Epithelial cell of proximal tubule (primary cell): Measurements from ENCODE around the gene VPS45. TPM values are rescaled to one million over a fixed set of nuclear protein-coding genes. Genes with fewer than 3 reads are reported as not detected.

Experiments used
- DNase-seq: peaks from one replicate; pipeline ENCODE4 v3.0.0-alpha.2; 2011; ENCODE audit warnings: low read depth
- H3K4me3 ChIP-seq: 2 replicates; pipeline ENCODE4 v1.5.1; 2011; ENCODE audit warnings: low read depth, mild to moderate bottlenecking, low read length
- total RNA-seq: library from RNA; depleted of rRNA; stranded (reverse); fragments of >200 nt; gene quantifications from 2 replicates; pipeline ENCODE4 v1.2.3, GENCODE V29; 2015
- TF ChIP-seq, protein P1 (sequence below): conservative IDR thresholded peaks from 2 replicates; pipeline ENCODE4 v1.5.1; 2012; ENCODE audit warnings: low read depth, mild to moderate bottlenecking, low read length

VPS45 gene
- total RNA-seq, 1 donor from 2014 or later: 12.5 TPM

DNA sequence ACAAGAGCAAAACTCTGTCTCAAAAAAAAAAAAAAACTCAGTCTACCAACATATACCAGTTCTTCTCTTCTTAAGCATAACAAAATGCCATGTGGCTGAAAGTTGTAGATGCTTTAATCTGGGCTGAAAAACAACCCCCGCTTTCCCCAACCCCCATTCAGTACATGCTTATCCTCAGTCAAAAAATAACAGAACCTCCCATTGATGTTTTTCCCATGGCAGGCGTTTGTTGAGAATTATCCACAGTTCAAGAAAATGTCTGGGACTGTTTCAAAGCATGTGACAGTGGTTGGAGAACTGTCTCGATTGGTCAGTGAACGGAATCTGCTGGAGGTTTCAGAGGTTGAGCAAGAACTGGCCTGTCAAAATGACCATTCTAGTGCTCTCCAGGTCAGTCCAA is 14.9 kb downstream of the VPS45 start:
- no peak for DNase-seq
- no peak overlapping the region for H3K4me3 ChIP-seq
- TF ChIP-seq, protein P1, sequence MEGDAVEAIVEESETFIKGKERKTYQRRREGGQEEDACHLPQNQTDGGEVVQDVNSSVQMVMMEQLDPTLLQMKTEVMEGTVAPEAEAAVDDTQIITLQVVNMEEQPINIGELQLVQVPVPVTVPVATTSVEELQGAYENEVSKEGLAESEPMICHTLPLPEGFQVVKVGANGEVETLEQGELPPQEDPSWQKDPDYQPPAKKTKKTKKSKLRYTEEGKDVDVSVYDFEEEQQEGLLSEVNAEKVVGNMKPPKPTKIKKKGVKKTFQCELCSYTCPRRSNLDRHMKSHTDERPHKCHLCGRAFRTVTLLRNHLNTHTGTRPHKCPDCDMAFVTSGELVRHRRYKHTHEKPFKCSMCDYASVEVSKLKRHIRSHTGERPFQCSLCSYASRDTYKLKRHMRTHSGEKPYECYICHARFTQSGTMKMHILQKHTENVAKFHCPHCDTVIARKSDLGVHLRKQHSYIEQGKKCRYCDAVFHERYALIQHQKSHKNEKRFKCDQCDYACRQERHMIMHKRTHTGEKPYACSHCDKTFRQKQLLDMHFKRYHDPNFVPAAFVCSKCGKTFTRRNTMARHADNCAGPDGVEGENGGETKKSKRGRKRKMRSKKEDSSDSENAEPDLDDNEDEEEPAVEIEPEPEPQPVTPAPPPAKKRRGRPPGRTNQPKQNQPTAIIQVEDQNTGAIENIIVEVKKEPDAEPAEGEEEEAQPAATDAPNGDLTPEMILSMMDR: no peak

DNA sequence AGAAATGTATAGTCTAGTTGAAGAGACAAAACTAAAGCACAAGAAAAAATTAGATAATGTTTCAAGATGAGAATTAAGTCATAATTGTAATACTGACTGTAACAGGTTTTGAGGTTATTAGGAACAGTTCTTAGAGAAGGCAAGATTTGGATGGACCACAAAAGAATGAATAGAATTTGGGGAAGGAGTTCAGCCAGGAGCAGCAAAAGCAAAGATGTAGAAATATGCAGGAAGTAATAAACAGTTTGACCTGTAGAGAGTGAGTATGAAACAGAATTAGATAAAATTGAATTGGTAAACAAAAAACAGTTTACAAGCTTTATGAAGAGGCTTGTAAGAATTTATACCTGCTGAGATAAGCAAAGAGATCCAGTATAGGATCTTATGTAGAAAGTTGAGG is 16.3 kb downstream of the VPS45 start:
- H3K4me3 ChIP-seq: no peak overlapping the region
- TF ChIP-seq, protein P1: no peak
- DNase-seq: no peak

DNA sequence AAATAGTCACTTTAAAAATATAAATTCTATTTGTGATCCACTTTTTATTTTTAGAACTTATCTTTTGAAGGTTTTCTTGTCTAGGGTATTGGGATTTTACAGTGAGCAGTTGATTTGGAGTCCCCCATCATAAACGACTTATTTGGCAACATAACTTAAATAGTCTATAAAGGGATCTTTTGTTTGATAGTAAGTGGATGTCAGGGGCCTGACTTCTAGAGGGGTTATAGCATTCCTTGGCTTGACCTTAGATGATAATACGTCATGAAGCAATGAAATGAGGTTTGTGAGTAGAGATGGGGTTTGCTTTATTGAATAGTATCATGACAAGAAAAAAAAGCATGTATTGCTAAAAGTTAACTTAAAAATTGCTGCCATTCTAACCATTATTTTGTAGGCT is 17.8 kb downstream of the VPS45 start:
- TF ChIP-seq, protein P1: no peak
- no peak overlapping the region for H3K4me3 ChIP-seq
- DNase-seq: no peak

DNA sequence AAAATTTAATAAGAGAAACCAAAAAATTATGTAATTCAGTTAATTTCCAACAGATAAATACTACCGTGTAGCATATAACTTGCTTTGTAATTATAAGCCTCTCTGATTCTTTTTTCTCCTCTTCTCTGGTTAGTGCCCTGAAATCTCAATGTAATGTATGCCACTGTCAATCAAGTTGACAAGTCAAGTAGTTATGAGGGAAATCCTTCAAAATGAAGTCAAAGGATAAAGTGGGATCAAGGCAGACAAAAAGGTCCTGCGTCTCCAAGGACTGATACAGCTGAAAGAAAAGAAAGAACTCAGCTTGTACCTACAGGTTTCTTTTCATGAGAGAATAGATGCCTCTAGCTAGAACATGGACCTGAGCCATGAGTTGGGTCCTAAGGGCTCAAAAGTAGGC is 19.8 kb downstream of the VPS45 start:
- no peak for DNase-seq
- no peak overlapping the region for H3K4me3 ChIP-seq
- TF ChIP-seq, protein P1: no peak

DNA sequence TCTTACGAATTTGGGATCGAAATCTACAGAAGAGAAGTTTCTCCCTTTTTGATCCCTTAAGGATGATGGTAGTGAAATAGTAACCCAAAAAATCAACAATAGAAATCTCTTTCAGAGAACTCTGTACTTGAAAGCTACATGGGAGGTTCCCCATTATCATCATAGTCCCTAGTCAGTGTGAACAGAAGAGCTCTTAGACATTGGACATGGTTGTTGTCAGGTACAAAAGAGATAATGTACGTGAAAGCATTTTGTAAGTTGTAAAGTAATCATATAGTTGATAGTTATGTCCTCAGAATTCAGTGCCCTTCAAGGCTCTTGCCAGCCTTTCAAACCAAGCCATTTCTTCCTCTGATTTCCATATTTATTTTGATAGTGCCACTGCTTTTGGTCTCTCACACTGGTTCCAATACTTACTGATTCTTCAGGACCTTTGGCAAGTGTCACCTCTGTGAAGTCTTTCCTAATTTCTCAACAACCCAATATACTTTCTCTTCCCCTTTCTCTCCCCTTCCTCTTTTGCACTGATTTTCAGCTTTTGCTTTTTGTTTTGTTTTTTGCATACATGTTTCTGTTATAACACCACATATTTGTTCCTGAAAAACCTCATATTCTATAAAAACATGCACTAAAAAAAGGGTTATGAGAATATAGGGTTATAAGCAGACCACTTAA is 22.4 kb downstream of the VPS45 start:
- TF ChIP-seq, protein P1: no peak
- no peak overlapping the region for H3K4me3 ChIP-seq
- DNase-seq: no peak

DNA sequence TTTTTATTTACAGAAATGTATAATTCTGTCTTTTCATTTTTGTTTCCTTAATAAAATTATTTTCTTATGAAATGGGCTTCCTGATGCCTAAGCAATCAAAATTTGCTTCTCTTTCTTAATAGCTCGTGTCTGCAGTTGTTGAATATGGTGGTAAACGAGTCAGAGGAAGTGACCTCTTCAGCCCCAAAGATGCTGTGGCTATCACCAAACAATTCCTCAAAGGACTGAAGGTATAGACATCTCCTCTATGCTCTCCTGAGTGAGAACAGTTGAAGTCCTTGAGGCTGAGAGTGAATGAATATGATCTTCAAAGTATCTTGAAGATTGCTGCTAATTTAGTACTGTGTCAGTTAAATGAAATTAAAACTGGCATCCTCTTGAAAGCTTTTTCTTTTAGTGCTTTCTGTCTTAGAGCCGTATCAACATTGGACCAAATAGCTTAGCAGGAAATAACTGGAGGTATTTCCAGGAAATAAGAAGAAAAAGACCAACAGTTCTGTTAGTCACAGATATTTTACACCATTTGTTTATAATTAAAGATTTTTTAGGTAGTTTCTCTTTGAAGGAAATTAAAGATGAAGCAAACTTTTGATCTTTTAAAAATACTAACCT is 24.7 kb downstream of the VPS45 start:
- TF ChIP-seq, protein P1: no peak
- H3K4me3 ChIP-seq: no peak overlapping the region
- DNase-seq: no peak

DNA sequence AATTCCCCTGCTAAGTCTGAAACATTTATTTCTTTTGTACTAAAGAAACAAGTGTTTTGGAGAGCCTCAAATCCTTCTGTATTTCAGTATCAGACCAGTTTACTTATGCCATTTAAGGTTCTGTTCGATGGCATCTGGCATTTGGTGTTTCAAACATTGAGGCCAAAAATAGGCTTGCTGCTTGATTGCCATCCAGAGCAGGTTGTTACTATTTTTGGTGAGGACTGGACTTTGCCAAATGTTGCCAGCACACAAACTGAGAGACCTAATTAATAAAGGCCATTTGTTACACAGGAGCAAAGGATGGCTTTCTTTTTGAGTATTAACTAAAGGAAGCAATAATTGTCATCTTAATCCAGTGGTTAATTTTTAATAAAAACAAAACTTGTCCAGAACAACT is 26.2 kb downstream of the VPS45 start:
- TF ChIP-seq, protein P1: no peak
- DNase-seq: no peak
- H3K4me3 ChIP-seq: no peak overlapping the region
